GM04503 (cell line): ENCODE results near the gene RPL34.

Source experiments
- DNase-seq: peaks from one replicate; pipeline ENCODE4 v3.0.0-alpha.2; 2012; ENCODE audit warnings: low read depth

RPL34 gene

GRCh38 chr4:108624263-108625056 is 4.1 kb downstream of the RPL34 start:
- no peak for DNase-seq

- no peak for DNase-seq
Observed at GRCh38 chr4:108626056-108626455, 5.7 kb downstream of the RPL34 start.

- DNase-seq = no peak
Observed at GRCh38 chr4:108628411-108628810, 8.0 kb downstream of the RPL34 start.

- DNase-seq = no peak
Observed at GRCh38 chr4:108635070-108635655, 14.8 kb downstream of the RPL34 start.

- no peak for DNase-seq
Observed at GRCh38 chr4:108636246-108636645, 15.9 kb downstream of the RPL34 start.

GRCh38 chr4:108637856-108638255 is 17.5 kb downstream of the RPL34 start:
- DNase-seq = no peak

- DNase-seq = peak; percentile 84
Observed at GRCh38 chr4:108644237-108644636, 23.9 kb downstream of the RPL34 start.

GRCh38 chr4:108646706-108647105 is 26.3 kb downstream of the RPL34 start:
- no peak for DNase-seq

GRCh38 chr4:108649863-108650211 is 29.5 kb downstream of the RPL34 start:
- no peak for DNase-seq

GRCh38 chr4:108650212-108651013 is 30.0 kb downstream of the RPL34 start, which contains the start of gene OSTC:
OSTC (plus strand) TSS chr4:108650599; CDS start chr4:108650656, 57 bp downstream.
- DNase-seq = peak; percentile 79

GRCh38 chr4:108651014-108651791 is 30.8 kb downstream of the RPL34 start:
- peak; percentile 28 for DNase-seq

- DNase-seq = no peak
Observed at GRCh38 chr4:108662629-108663028, 42.3 kb downstream of the RPL34 start.

GRCh38 chr4:108674356-108674977 is 54.1 kb downstream of the RPL34 start:
- no peak for DNase-seq
